ENCODE measurements around the gene P3H2.

DNA sequence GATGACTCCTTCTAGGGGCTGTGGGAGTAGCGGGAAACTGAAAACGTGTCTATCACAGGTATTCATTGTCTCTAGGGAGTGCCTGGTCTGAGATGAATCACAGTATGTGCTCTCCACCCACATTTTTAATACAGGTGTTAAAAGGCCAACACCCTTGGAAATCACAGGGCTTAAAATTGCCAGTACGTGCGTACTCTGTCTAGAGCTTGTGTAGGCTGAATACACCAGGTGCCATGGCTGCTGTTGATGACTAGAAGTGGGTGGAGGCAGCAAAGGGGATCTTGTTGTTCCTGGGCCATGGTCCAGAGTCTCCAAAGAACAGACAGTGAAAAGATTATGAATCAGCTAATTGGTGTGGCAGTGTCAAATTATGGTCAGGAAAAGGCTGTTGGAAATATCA, 35.1 kb upstream of the P3H2 start:
- TF ChIP-seq, protein P1, sequence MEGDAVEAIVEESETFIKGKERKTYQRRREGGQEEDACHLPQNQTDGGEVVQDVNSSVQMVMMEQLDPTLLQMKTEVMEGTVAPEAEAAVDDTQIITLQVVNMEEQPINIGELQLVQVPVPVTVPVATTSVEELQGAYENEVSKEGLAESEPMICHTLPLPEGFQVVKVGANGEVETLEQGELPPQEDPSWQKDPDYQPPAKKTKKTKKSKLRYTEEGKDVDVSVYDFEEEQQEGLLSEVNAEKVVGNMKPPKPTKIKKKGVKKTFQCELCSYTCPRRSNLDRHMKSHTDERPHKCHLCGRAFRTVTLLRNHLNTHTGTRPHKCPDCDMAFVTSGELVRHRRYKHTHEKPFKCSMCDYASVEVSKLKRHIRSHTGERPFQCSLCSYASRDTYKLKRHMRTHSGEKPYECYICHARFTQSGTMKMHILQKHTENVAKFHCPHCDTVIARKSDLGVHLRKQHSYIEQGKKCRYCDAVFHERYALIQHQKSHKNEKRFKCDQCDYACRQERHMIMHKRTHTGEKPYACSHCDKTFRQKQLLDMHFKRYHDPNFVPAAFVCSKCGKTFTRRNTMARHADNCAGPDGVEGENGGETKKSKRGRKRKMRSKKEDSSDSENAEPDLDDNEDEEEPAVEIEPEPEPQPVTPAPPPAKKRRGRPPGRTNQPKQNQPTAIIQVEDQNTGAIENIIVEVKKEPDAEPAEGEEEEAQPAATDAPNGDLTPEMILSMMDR (conservative IDR thresholded peaks at IDR 0.05; ENCODE audit: low read depth in 2 of 2): no peak
- TF ChIP-seq POLR2AphosphoS5 (IDR thresholded peaks at IDR 0.05; ENCODE audit: low read depth): no peak
- no peak for TF ChIP-seq CREB1 (CRISPR knock-in tag; IDR thresholded peaks at IDR 0.05; ENCODE audit: low read depth)
- no peak for TF ChIP-seq STAT1 (IDR thresholded peaks at IDR 0.05; ENCODE audit: unreplicated experiment)
- no peak for TF ChIP-seq EZH2 (IDR thresholded peaks at IDR 0.05; ENCODE audit: low read depth, unreplicated experiment)
- no peak for TF ChIP-seq NANOG (IDR thresholded peaks at IDR 0.05; ENCODE audit: borderline replicate concordance)
- TF ChIP-seq, protein P2, sequence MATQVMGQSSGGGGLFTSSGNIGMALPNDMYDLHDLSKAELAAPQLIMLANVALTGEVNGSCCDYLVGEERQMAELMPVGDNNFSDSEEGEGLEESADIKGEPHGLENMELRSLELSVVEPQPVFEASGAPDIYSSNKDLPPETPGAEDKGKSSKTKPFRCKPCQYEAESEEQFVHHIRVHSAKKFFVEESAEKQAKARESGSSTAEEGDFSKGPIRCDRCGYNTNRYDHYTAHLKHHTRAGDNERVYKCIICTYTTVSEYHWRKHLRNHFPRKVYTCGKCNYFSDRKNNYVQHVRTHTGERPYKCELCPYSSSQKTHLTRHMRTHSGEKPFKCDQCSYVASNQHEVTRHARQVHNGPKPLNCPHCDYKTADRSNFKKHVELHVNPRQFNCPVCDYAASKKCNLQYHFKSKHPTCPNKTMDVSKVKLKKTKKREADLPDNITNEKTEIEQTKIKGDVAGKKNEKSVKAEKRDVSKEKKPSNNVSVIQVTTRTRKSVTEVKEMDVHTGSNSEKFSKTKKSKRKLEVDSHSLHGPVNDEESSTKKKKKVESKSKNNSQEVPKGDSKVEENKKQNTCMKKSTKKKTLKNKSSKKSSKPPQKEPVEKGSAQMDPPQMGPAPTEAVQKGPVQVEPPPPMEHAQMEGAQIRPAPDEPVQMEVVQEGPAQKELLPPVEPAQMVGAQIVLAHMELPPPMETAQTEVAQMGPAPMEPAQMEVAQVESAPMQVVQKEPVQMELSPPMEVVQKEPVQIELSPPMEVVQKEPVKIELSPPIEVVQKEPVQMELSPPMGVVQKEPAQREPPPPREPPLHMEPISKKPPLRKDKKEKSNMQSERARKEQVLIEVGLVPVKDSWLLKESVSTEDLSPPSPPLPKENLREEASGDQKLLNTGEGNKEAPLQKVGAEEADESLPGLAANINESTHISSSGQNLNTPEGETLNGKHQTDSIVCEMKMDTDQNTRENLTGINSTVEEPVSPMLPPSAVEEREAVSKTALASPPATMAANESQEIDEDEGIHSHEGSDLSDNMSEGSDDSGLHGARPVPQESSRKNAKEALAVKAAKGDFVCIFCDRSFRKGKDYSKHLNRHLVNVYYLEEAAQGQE (IDR thresholded peaks at IDR 0.05; ENCODE audit: unreplicated experiment): no peak
- TF ChIP-seq, protein P3, sequence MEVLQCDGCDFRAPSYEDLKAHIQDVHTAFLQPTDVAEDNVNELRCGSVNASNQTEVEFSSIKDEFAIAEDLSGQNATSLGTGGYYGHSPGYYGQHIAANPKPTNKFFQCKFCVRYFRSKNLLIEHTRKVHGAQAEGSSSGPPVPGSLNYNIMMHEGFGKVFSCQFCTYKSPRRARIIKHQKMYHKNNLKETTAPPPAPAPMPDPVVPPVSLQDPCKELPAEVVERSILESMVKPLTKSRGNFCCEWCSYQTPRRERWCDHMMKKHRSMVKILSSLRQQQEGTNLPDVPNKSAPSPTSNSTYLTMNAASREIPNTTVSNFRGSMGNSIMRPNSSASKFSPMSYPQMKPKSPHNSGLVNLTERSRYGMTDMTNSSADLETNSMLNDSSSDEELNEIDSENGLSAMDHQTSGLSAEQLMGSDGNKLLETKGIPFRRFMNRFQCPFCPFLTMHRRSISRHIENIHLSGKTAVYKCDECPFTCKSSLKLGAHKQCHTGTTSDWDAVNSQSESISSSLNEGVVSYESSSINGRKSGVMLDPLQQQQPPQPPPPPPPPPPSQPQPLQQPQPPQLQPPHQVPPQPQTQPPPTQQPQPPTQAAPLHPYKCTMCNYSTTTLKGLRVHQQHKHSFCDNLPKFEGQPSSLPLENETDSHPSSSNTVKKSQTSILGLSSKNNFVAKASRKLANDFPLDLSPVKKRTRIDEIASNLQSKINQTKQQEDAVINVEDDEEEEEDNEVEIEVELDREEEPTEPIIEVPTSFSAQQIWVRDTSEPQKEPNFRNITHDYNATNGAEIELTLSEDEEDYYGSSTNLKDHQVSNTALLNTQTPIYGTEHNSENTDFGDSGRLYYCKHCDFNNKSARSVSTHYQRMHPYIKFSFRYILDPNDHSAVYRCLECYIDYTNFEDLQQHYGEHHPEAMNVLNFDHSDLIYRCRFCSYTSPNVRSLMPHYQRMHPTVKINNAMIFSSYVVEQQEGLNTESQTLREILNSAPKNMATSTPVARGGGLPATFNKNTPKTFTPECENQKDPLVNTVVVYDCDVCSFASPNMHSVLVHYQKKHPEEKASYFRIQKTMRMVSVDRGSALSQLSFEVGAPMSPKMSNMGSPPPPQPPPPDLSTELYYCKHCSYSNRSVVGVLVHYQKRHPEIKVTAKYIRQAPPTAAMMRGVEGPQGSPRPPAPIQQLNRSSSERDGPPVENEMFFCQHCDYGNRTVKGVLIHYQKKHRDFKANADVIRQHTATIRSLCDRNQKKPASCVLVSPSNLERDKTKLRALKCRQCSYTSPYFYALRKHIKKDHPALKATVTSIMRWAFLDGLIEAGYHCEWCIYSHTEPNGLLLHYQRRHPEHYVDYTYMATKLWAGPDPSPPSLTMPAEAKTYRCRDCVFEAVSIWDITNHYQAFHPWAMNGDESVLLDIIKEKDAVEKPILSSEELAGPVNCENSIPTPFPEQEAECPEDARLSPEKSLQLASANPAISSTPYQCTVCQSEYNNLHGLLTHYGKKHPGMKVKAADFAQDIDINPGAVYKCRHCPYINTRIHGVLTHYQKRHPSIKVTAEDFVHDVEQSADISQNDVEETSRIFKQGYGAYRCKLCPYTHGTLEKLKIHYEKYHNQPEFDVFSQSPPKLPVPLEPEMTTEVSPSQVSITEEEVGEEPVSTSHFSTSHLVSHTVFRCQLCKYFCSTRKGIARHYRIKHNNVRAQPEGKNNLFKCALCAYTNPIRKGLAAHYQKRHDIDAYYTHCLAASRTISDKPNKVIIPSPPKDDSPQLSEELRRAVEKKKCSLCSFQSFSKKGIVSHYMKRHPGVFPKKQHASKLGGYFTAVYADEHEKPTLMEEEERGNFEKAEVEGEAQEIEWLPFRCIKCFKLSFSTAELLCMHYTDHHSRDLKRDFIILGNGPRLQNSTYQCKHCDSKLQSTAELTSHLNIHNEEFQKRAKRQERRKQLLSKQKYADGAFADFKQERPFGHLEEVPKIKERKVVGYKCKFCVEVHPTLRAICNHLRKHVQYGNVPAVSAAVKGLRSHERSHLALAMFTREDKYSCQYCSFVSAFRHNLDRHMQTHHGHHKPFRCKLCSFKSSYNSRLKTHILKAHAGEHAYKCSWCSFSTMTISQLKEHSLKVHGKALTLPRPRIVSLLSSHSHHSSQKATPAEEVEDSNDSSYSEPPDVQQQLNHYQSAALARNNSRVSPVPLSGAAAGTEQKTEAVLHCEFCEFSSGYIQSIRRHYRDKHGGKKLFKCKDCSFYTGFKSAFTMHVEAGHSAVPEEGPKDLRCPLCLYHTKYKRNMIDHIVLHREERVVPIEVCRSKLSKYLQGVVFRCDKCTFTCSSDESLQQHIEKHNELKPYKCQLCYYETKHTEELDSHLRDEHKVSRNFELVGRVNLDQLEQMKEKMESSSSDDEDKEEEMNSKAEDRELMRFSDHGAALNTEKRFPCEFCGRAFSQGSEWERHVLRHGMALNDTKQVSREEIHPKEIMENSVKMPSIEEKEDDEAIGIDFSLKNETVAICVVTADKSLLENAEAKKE (CRISPR knock-in tag; IDR thresholded peaks at IDR 0.05): no peak
- no peak for TF ChIP-seq EZH2phosphoT487 (IDR thresholded peaks at IDR 0.05; ENCODE audit: unreplicated experiment)

Measured in GM23338 (cell line).